NCI-H1436 treated with DMSO at 0.1 percent for 48 hours (cell line): ENCODE measurements around the gene NR2C2.

ENCODE experiments used
- DNase-seq: peaks from one replicate; lab custom pipeline; 2025; lab: John Stamatoyannopoulos, UW

NR2C2 gene

GRCh38 chr3:15064299-15064834 is 117.0 kb downstream of the NR2C2 start:
- no peak for DNase-seq

GRCh38 chr3:15064835-15065549 is 117.6 kb downstream of the NR2C2 start, which contains the start of gene MRPS25:
Gene MRPS25 (minus strand): TSS chr3:15065315. CDS start chr3:15065194, 121 bp downstream.
- DNase-seq, result peak; percentile 3

- no peak for DNase-seq
Observed at GRCh38 chr3:15065550-15066007, 118.2 kb downstream of the NR2C2 start.

DNA sequence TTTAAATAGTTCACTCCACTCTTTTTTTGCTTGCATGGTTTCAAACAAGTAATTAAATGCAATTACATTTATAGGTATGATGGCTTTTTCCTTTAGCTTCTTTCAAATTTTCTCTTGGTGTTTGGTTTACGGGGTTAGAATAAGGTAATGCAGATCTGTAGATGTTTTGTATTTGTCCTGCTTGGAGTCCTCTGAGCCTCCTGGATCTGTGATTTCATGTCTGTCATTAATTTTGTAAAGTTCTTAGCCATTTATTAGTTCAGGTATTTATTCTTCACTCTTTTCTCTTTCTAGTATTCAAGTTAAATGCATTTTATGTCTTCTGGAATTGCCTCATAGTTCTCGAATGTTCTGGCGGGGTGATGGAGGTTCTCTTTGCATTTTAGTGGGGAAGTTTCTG is 119.1 kb downstream of the NR2C2 start:
- DNase-seq, result no peak

DNA sequence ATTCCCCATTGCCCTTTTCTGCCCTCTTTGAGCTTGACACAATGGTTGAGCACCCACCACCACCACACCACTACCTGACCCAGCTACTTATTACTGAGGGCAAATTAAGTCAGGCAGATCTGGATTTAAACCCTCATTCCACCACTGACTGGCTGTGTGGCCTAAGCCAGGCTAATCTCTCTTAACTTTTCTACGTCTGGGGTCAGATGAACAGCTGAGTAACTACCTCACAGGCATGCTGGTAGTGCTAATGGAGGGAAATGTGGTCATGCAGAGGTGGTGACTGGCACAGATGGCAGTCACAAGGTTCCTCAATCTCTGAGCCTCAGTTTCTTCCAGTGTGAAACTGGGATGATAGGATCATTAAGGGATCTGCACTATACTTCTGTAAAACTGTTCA is 122.1 kb downstream of the NR2C2 start:
- no peak for DNase-seq

GRCh38 chr3:15071699-15072098 is 124.3 kb downstream of the NR2C2 start:
- no peak for DNase-seq

DNA sequence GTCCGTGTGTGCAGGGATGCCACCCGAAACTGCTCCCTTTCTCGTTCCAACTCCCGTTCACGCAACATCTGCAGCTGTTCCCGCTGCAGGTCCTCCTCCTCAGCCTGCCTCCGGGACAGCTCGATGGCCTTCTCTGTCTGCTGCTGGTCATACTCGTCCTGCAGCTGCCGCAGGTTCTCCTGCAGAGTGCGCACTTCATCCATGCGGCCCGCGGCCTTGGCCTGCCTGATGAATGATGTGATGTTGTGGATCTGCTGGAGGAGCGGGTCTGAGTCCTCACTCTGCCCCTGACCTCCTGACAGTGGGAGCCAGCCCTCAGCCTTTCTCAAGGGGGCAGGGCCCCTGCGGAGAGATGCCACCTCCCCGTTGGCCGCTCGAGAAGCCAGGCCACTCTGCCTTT is 127.1 kb downstream of the NR2C2 start:
- no peak for DNase-seq

DNA sequence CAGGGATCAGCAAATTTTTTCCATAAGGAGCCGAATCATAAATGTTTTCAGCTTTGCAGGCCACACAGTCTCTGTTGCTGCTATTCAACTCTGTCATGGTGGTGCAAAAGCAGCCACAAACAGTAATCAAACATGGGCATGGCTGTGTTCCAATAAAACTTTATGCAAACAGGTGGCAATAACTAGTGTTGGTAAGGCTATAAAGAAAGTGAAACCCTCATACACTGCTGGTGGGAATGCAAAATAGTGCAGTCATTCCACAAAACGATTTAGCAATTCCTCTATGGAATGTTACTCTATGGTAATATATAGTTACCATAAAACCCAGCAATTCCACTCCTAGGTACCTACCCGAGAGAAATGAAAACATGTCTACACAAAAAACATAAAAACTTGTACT is 131.7 kb downstream of the NR2C2 start:
- no peak for DNase-seq

- DNase-seq, result no peak
Observed at GRCh38 chr3:15081960-15082664, 134.7 kb downstream of the NR2C2 start.

DNA sequence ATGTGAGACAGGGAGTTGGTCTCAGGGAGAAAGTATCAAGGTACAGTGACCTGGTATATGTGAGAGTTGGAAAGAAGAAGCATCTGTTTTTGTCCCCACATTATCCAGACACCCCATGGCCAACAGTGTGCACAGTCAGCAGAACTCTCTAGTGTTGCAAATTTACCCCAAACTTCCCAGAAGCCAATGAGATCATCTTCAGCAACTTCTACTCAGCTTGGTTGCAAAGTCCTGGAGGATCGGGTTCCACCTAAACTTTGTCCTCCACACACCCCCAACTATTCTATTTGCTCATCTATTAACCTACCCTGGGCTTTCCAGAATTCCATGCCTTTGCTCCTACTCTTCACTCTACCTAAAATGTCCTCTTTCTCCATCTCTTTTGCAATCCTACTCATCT is 135.9 kb downstream of the NR2C2 start:
- DNase-seq, result no peak

DNA sequence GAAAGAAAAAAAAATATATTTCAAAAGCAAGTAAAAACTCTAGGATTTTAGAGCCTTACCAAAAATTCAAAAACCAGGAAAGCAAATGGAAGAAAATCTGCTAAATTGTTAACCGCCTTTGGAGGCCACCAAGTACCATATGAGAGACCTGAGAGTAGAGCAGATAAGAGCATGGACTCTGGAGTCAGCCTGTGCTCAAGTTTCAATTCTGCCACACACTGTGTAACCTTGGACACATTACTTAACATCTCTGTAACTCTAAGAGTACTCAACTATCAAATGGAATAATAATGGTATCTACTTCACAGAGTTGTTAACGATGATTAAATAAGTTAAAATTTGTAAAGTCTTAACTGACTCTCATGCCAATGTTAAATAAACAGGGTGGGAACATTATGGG is 138.9 kb downstream of the NR2C2 start:
- no peak for DNase-seq

- DNase-seq, result no peak
Observed at GRCh38 chr3:15086699-15087098, 139.3 kb downstream of the NR2C2 start.

- DNase-seq, result no peak
Observed at GRCh38 chr3:15089201-15089600, 141.8 kb downstream of the NR2C2 start.

DNA sequence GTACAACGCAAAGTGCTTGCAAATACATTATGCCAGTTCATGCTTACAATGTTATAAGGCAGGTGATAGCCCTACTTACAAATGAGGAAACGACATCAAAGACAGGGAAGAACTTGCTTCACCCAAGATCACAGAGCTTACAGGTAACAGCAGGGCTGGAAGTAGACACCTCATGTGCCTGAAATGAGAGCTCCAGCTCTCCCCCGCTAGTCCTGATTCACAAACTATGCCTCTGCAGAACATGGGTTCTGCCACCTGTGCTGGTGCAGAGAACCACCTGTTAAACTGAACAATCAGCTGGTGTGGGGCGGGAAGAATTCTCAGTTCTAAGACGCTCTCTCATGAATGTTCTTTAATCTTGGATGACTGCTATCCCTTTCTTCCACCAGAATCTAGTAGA is 144.2 kb downstream of the NR2C2 start:
- no peak for DNase-seq

GRCh38 chr3:15092686-15093085 is 145.3 kb downstream of the NR2C2 start:
- no peak for DNase-seq

- DNase-seq, result no peak
Observed at GRCh38 chr3:15094187-15094875, 146.9 kb downstream of the NR2C2 start.

GRCh38 chr3:15096046-15096445 is 148.7 kb downstream of the NR2C2 start:
- no peak for DNase-seq

GRCh38 chr3:15097891-15098290 is 150.5 kb downstream of the NR2C2 start:
- no peak for DNase-seq
